ENCODE results near the gene HOXC5.

HOXC5 gene

DNA sequence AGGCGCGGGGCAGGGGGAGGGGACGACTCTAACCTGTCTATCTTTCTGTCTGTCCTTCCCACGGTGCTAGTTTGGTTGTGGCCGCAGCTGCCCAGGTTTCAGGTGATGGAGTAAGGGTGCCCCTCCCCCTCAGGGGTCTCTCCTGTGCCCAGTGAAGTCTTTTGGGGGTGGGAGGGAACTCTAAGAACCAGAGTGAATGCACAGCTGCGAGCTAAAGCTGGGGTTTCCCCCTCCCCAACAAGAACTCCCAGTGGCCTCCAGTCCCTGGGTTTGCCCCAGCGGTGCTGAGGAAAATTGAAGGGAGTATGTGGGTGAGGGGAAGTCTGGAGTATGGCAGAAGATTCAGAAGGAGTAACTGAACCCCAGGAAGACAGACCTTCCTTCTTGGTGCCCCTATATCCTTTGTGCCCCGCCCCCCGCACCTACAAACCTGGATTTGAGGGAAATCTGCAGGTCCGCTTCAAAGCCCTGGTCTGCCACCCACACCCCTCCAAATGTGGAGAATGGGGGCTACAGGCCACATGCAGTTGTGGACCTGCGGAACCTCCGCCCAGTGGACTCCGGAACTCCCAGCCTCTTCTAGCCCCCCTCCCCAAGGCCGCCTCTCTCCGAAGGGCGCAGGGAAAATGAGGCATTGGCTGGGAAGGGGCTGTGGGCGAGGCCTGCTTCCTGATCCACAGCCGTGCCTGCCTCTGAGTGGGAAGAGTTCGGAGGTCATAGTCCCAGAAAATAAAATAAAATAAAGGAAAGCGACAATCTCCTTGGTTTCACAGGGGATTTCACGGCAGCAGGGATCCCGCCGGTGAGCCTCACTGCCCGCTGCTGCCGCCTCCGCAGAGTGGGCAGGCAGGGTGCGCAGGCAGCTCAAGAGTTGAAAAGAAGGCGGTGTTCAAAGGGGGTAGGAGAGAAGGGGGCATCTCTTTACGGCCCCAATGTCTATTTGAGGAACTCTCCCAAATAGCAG is 36.3 kb upstream of the HOXC5 start:
- no peak for DNase-seq

DNA sequence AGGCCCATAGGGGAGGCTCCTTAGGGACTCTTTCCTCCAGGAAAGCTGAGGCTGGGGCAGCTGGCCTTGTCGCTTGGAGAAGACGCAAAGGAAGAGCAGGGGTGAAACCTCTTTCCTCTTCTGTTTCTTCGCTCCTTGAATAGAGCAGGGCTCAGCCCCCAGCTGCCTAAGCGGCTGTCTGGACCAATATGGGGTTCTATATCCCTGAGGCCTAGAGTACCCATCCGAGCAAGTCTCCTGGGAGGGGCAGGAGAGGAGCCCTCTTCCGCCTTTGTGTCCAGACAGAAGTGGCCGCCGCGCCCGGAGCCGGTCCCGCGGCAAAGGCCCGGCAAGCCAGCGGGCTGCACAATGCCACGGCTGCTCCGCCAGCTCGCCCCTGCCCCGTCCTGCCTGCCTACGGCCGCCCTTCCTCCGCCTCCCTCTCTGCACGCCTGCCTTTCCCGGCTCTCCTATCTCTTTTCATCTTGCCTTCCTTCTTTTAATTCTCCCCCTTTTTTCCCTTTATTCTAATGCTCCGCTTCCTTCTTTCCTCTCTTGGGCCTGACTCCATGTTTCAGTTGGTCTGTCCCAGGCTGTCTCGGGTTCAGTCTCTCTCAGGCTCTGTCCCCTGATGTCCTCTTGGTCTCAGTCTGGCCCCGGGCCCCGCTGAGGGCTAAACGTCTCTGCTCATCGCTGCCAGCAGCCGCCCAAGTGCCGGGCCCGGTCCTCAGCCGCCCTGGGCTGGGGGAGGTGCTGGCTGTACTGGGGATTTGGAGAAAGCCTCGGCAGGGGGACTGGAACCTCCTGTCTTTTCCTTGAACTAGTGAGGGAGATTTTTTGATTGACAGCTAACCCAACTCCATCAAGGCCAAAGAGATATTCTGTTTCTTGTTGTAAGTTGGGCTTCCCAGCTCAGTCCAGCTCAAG is 35.4 kb upstream of the HOXC5 start:
- no peak for DNase-seq

DNA sequence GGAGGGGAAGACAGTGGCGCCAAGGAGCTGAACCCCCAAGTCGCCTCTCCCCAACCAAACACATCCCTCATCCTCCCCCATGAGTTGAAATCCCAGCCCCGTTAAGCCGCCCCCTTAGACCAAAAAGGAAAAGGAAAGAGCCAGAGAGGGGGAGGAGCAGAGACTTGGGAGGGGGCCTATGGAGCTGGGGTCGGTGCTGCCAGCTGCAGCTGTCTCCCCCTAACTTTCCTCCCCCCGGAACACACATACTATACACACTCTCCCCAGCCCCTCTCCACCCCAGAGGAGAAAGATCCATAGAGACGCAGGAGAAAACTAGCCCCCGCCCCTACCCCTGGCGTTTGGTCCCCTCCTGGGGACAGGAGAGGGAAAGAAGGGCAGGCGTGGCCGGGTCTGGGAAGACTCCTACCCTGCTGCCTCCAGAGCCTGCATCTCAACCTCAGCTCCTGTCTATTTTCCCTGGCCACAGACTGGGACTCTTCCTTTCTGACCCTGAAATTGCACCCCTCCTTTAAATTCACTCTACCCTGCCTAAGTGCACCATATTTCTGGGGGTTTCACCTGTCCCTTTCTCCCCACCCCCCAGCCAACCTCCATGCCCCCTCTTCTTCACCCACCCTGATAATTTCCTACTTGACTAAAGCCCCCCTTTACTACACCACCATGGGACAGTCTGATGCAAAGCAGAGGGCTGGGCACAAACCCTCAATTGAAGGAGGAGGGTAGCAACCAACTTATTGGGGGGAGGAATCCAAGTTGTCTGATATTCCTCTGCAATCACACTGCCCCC is 34.5 kb upstream of the HOXC5 start:
- DNase-seq: no peak

GRCh38 chr12:53998900-53999236 is 34.0 kb upstream of the HOXC5 start:
- DNase-seq: no peak

DNA sequence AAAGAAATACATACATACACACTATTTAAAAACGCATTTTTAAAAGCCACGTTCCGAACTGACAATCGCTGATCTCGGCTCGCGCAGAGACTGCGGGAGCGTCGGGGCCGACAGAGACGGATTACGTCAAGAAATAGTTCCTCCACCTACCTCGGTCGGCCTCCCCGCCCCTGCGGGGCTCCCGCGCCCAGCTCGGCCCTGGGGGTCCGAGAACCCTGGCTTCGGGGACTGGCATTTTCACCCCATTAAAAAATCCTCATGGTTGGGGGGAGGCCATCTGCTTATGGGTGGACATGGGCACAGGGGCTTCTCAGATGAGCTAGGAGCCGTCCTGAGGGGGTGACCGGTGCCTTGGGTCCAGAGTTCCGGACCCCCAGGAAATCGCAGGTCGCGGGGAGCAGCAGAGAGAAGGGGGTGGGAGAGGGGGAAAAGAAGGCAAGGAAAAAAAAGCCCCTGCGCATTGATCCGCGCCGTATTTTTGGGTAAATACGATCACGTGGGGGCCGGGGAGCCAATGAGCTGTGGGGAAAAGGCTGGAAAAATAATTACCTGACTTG is 33.2 kb upstream of the HOXC5 start:
- no peak for DNase-seq

- no peak for DNase-seq
These were observed 32.4 kb upstream of the HOXC5 start, which contains the start of gene HOXC9 for GRCh38 chr12:54000116-54001114. HOXC9 (plus strand) TSS chr12:54000161; CDS start chr12:54000189, 28 bp downstream.

DNA sequence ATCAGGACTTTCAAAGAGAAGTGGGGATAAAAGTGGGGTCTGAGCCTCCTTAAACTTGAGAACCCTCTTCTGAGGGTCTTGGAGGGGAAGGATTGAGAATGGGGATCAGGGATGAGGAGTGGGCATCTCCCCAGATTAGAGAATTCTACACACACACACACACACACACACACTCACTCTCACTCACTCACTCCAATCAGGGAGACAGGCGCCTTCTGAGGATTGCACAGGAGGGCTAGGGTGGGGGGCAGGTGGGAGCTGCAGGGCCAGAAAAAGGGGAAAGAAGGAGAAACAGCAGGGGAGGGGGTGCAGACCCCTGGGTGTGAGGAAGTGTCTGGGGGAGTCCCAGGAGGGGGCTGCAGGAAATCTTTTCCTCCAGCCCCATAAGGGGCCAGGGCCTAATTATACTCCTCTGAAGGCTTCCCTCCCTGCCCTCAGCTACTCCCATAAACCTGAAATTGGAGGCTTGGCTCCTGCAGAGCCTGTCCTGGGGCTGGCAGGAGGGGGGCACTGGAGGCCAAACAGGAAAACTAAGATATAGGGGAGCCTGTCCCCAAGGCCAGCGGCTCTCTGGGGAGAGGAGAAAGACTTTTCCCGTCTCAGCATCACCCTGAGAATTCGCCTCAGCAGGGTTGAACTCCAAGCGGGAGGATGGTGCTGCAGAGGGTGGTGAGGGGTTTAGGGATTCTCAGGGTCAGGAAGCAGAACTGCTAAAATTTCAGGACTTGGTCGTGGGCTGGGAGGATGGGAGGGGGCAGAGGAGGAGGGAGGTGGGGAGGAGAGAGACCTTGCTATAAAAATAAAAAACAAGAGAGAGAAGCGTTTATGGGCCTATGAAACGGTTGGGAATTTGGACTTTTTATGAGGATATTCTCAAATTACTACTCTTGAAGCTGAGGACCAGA is 31.3 kb upstream of the HOXC5 start:
- no peak for DNase-seq

- DNase-seq: no peak
These were observed 30.5 kb upstream of the HOXC5 start for GRCh38 chr12:54002278-54002914.

DNA sequence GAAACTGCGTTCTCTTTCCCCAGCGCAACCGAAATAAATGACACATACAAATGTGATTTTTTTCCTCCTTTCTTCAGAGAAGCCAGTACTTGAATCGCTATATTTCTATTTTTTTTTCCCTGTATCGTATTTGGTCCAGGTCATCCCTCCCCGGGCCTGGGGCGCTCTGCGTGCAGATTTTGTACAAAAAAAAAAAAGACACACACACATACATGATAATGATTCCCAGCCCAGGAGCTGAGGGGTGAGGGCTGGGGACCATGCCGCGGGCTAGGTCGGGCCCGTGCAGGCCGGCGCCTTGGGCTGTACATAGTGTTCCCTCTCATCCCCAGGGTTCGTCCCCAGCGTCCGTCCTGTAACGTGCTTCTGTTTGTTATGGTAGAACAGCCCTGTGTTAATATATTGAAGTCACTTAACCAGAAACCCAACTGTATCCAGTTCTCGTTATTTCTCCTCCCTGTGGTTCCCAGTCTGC is 29.9 kb upstream of the HOXC5 start:
- DNase-seq: no peak

DNA sequence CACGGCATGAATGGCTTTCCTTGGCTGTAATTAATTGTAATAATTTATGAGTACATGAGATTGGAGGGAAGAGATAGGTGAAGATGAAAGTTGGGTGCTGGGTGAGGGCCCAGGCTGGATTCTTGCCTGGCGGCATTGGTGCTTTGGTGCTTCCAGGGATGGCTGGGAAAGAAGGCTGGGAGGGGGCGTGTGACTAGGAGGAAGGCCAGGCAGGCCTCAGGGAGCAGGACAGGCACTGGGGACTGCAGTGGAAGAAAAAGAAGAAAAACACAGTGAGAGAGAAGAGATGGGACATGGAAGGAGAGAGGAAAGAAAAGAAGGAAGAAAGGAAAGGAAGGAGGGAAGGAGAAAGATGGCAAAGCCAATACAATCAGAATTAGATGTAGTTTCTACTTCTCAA is 29.2 kb upstream of the HOXC5 start:
- DNase-seq: no peak

- no peak for DNase-seq
These were observed 28.6 kb upstream of the HOXC5 start for GRCh38 chr12:54004063-54004840.

GRCh38 chr12:54004841-54005530 is 27.9 kb upstream of the HOXC5 start:
- DNase-seq: no peak

GRCh38 chr12:54005531-54005852 is 27.4 kb upstream of the HOXC5 start:
- no peak for DNase-seq

GRCh38 chr12:54005853-54006558 is 26.8 kb upstream of the HOXC5 start:
- peak; percentile 95 for DNase-seq

DNA sequence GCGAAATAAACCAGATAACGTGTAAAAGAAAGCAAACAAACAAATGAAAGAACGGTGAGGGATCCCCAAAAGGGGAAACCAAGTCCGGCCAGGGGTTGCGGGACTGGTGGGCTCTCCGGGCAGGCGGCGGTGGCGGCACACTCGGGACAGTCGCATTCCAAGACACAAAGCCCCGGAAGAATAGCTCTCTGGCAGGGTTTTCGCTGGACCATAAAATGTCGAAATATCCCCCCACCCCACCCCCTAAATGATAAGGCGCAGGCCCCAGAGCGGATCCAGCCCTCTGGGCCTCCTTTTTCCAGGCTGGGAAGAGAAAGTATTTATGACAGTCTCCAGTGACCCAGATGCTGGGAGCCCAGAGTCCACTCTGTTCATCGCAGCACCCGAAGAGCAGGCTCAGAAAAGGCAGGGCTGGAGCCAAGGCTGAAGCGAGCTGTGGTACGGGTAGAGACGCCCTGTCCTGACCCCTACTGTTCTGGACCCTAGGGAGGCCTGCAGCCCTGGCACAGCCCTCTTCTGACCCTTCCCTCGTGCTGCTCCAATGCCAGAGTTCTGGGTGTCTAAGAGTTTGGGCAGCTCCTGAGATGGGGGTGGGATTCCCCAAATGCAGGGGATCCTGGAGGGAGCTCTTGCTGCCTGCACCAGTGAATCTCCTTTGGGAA is 26.2 kb upstream of the HOXC5 start:
- no peak for DNase-seq

- DNase-seq: no peak
These were observed 25.2 kb upstream of the HOXC5 start for GRCh38 chr12:54007538-54008259.

All from activated effector memory CD4-positive, alpha-beta T cell treated with anti-CD3 and anti-CD28 coated beads, Interleukin-2, amount 50 U/mL, for 16 hours (primary cell).